ENCODE results near the gene ANKLE2. TPM values are rescaled to one million over a fixed set of nuclear protein-coding genes. Genes with fewer than 3 reads are reported as not detected.

ANKLE2 gene
- total and polyA plus RNA-seq, 2 of the 8 experiments (the other 6 are each of a cell fraction or from before 2014, with no cell fraction given) = 41.0 to 64.9 TPM

GRCh38 chr12:132710405-132711079 lies 51.1 kb downstream of the ANKLE2 start, which contains the start of gene PGAM5 (continued):
- TF ChIP-seq RFX5 (IDR thresholded peaks at IDR 0.05; ENCODE audit: borderline replicate concordance, low read depth, low read length) = no peak
- no peak for TF ChIP-seq ZNF274 (IDR thresholded peaks at IDR 0.05; ENCODE audit: borderline replicate concordance, extremely low read depth, low read length)
- TF ChIP-seq EGR1 (IDR thresholded peaks at IDR 0.05; ENCODE audit: borderline replicate concordance, low read depth, low read length) = no peak; the same call in 1 of the 2 replicates
- no peak for TF ChIP-seq SP1 (IDR thresholded peaks at IDR 0.05; ENCODE audit: low read depth, low read length)
- TF ChIP-seq CHD7 (IDR thresholded peaks at IDR 0.05; ENCODE audit: insufficient replicate concordance, low read length) = no peak
- no peak for TF ChIP-seq FOSL1 (IDR thresholded peaks at IDR 0.05; ENCODE audit: insufficient read depth, low read depth, low read length)
- TF ChIP-seq TBP (IDR thresholded peaks at IDR 0.05; ENCODE audit: low read depth, low read length) = 0 out of 2 replicates have a peak, but pooled peaks have one; percentile 10
- TF ChIP-seq SP2 (IDR thresholded peaks at IDR 0.05; ENCODE audit: low read length) = no peak
- TF ChIP-seq CBX8 (IDR thresholded peaks at IDR 0.05; ENCODE audit: borderline replicate concordance, low read depth, low read length) = no peak
- peak; percentile 90 for TF ChIP-seq GABPA (IDR thresholded peaks at IDR 0.05; ENCODE audit: borderline replicate concordance, insufficient read depth, low read length)
- TF ChIP-seq MAFK (IDR thresholded peaks at IDR 0.05; ENCODE audit: low read depth, low read length) = no peak

All from H1 (cell line).